HG02759 (cell line): Measurements from ENCODE around the gene PGGHG.
"Not testable (repeated sequence)": the region's sequence is repeated elsewhere in the genome, so short reads cannot be mapped to it uniquely, and the experiment has no call there.

Experiments
- ATAC-seq: cut with Tn5 transposase; IDR thresholded peaks from one replicate; pipeline ENCODE4 v1.9.1; 2021; ENCODE audit warnings: mild to moderate bottlenecking, moderate library complexity; ENCODE audit not compliant: unreplicated experiment

The PGGHG gene

GRCh38 chr11:311013-311748 lies 22.3 kb downstream of the PGGHG start:
- ATAC-seq = peak; percentile 50

GRCh38 chr11:312092-312816 lies 23.3 kb downstream of the PGGHG start:
- ATAC-seq = no peak

GRCh38 chr11:313304-313786 lies 24.4 kb downstream of the PGGHG start:
- peak; percentile 5 for ATAC-seq

GRCh38 chr11:313787-314553 lies 25.0 kb downstream of the PGGHG start, which contains the start of gene IFITM1:
IFITM1 (plus strand) TSS chr11:314040; CDS start chr11:314171, 131 bp downstream.
- peak; percentile 33 for ATAC-seq

- ATAC-seq = not testable (repeated sequence)
These were observed 25.6 kb downstream of the PGGHG start for GRCh38 chr11:314554-314875.

- ATAC-seq = no peak
These were observed 26.1 kb downstream of the PGGHG start for GRCh38 chr11:315051-315481.

- ATAC-seq = no peak
These were observed 26.6 kb downstream of the PGGHG start for GRCh38 chr11:315516-315994.

GRCh38 chr11:316031-316701 lies 27.2 kb downstream of the PGGHG start:
- ATAC-seq = no peak

- no peak for ATAC-seq
These were observed 28.0 kb downstream of the PGGHG start for GRCh38 chr11:316891-317301.

- not testable (repeated sequence) for ATAC-seq
These were observed 28.9 kb downstream of the PGGHG start for GRCh38 chr11:317668-318404.

- peak; percentile 58 for ATAC-seq
These were observed 29.6 kb downstream of the PGGHG start for GRCh38 chr11:318405-319120.

GRCh38 chr11:319121-319887 lies 30.4 kb downstream of the PGGHG start:
- peak; percentile 8 for ATAC-seq

GRCh38 chr11:319888-320273 lies 31.0 kb downstream of the PGGHG start:
- not testable (repeated sequence) for ATAC-seq

- no peak for ATAC-seq
These were observed 35.2 kb downstream of the PGGHG start for GRCh38 chr11:324156-324555.

GRCh38 chr11:324593-325517 lies 35.9 kb downstream of the PGGHG start:
- not testable (repeated sequence) for ATAC-seq

GRCh38 chr11:325796-326591 lies 37.1 kb downstream of the PGGHG start:
- ATAC-seq = no peak

- ATAC-seq = no peak
These were observed 37.6 kb downstream of the PGGHG start for GRCh38 chr11:326592-326841.
